Stimulated activated CD4-positive, alpha-beta T cell treated with anti-CD3 and anti-CD28 coated beads, TNF-alpha, amount 100 ng/mL, for 48 hours (primary cell): Measurements from ENCODE around the gene ACMSD.
"Not testable (repeated sequence)": the region's sequence is repeated elsewhere in the genome, so short reads cannot be mapped to it uniquely, and the experiment has no call there.

Experiments
- DNase-seq, 3 donors: peaks; one replicate each; pipeline ENCODE4 v3.0.0-alpha.2; 2020; ENCODE audit warnings: low read depth in 3 of 3

ACMSD gene

DNA sequence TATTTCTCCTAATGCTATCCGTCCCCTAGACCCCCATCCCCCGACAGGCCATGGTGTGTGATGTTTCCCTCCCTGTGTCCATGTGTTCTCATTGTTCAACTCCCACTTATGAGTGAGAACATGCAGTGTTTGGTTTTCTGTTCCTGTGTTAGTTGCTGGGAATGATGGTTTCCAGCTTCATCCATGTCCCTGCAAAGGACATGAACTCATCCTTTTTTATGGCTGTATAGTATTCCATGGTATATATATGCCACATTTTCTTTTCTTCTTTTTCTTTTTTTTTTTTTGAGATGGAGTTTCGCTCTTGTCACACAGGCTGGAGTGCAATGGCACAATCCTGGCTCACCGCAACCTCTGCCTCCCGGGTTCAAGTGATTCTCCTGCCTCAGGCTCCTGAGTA lies 9.2 kb downstream of the ACMSD start:
- DNase-seq, result not testable (repeated sequence)

DNA sequence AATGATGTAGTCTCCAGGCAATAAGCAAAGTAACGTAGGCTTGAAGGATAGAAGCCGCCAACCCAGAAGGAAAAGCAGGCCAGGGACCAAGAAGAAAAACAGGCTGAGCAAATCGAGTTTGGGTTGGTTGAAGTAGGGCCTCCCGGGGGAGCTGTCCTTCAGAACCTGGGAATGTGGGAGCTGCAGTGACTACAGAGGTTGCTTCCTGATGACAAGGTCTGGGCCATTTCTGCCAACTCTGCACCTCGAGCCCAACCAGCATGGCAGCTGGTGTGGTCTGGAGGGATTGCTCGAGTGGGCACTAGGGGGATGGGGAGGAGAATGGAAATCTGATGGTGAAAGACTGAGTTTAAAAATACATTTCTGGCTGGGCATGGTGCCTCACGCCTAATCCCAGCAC lies 14.1 kb downstream of the ACMSD start:
- DNase-seq, result no peak

GRCh38 chr2:134855709-134856108 lies 17.3 kb downstream of the ACMSD start:
- DNase-seq, result no peak

GRCh38 chr2:134858245-134858644 lies 19.8 kb downstream of the ACMSD start:
- DNase-seq, result no peak

GRCh38 chr2:134861173-134861572 lies 22.8 kb downstream of the ACMSD start:
- DNase-seq, result no peak

- DNase-seq, result no peak
Measured at GRCh38 chr2:134862069-134862468, 23.7 kb downstream of the ACMSD start.

GRCh38 chr2:134862674-134863073 lies 24.3 kb downstream of the ACMSD start:
- no peak for DNase-seq

DNA sequence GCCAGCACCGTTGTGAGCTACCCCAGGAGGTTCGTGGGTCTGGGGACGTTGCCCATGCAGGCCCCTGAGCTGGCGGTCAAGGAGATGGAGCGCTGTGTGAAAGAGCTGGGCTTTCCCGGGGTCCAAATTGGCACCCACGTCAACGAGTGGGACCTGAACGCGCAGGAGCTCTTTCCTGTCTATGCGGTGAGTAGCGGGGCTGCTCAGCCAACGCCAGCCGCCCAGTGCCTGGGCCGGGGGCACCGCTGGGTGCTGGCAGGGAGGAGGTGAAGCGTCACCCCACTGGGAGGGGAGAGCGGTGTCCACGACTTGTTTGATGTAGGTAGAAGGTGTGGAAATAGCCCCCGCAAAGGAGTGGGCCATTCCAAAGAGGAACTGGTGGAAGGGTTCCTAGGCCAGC lies 25.0 kb downstream of the ACMSD start:
- DNase-seq, result no peak

- no peak for DNase-seq
Measured at GRCh38 chr2:134865067-134865787, 26.8 kb downstream of the ACMSD start.

GRCh38 chr2:134866498-134867099 lies 28.2 kb downstream of the ACMSD start:
- DNase-seq, result no peak

DNA sequence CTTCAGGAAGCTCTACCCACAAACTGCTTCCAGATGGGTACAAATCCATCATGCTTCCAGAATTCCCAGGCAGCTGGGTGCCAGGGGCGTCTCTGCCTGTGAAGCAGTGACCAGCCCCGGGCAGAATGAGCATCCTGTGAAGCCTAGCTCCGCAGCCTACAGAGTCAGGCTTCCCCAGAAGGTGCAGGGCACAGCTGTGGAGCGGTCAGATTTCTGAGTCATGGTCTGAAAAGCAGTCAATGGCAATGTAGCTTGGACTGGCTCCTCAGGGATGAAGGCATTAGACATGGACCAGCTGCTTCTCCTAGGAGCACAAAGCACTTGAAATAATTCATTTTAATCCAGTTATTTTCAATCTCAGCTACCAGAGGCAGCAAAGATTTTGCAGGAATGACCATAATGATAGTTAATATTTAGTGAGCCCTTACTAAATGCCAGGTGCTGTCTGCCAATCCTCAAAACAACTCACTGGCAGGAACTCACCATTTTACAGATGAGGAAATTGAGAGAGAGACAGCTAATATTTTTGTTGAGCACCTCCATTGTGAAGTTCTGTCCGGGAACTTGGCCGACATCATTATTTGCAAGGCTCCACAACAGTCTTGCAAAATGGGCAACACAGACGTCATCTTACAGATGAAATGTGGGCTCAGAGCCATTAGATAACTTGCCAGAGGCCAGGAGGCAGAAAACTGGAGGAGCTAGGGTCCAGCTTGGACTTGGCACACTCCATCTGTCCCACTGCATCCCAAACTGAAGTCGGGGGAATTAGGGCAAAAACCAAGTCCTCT lies 31.7 kb downstream of the ACMSD start:
- no peak for DNase-seq

DNA sequence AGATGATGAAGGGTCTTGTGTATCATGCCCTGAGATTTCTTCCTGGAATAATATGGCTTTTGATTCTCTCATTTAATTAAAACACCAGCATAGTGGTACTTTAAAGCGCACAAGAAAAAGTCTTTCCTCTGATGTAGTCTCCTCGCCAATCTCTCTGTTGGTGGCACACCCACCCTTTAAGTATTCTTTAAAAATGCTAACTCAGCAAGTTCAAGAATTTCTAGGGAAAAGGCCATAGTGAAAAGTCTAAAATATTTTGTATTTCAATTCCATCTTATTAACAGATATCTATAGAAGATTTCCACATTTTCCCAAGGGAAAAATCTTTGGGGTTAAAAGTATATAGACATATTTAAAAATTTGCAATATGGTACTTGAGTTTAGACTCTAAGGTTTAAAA lies 34.7 kb downstream of the ACMSD start:
- no peak for DNase-seq

- no peak for DNase-seq
Measured at GRCh38 chr2:134875309-134875708, 36.9 kb downstream of the ACMSD start.

- DNase-seq, result no peak
Measured at GRCh38 chr2:134882773-134883172, 44.4 kb downstream of the ACMSD start.

DNA sequence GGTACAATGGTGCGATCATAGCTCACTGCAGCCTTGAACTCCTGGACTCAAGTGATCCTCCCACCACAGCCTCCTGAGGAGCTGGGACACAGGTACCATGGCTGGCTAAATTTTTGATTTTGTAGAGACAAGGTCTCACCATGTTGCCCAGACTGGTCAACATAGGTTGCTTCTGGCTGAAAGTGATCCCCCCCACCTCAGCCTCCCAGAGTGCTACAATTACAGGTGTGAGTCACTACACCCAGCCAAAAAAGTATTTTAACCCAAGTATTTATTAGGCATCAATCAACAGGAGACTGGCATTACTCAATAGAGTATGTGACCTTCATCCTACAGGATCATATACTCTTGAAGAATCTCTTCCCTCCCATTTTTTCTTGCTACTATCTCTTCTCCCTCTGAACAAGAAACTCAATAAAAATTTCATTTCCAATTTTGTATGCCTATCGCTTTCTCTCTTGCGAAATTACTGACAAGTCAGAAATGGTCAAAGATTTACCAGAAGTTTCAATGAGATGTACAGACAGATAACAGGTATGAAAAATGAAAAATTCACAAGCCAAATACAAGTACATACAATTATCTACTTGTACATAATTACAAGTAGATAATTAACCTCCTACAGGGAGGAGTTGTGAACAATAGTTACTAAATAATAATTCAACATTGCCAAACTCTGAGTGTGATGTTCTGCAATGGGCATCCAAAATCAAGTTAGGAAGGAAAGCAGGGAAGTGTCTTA lies 45.3 kb downstream of the ACMSD start:
- DNase-seq, result no peak

DNA sequence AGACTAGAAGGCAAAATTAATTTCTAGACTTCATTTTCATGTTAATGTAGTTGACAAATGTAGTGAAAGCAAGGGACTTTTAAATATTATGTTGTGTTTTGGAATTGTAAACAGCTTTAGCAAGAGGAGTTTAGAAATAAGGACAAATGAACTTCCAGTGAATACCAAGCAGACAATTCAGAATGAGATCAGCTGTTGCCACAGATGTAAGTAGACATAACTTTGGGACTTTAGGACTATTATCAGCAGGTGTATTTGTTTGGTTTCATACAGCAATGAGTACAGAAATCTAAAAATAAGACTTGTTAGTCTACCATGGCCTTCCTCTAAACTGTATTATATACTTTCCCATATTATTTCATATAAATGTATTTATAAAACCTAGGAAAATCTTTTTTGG lies 46.0 kb downstream of the ACMSD start:
- no peak for DNase-seq

GRCh38 chr2:134892282-134893035 lies 54.0 kb downstream of the ACMSD start:
- DNase-seq, result no peak

- no peak for DNase-seq
Measured at GRCh38 chr2:134897932-134898331, 59.5 kb downstream of the ACMSD start.

GRCh38 chr2:134899204-134899603 lies 60.8 kb downstream of the ACMSD start:
- DNase-seq, result no peak

GRCh38 chr2:134900151-134900550 lies 61.7 kb downstream of the ACMSD start:
- DNase-seq, result no peak

DNA sequence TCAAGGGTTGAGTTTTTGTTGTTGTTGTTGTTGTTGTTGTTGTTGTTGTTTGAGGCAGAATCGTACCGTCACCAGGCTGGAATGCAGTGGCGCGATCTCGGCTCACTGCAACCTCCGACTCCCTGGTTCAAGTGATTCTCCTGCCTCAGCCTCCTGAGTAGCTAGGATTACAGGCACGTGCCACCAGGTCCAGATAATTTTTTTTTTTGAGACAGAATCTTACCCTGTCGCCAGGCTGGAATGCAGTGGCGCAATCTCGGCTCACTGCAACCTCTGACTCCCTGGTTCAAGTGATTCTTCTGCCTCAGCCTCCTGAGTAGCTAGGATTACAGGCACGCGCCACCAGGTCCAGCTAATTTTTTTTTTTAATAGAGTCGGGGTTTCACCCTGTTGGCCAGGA lies 65.3 kb downstream of the ACMSD start:
- DNase-seq, result not testable (repeated sequence)
